SK-N-SH treated with all-trans-retinoic acid at 6 μM for 48 hours (cell line): Measurements from ENCODE around the gene ENPP7.

Experiments
- ATAC-seq: fragments of 200-7000 bp; cut with Tn5 transposase; 3 replicates; pipeline ENCODE4 v1.9.1; 2020; ENCODE audit warnings: mild to moderate bottlenecking, moderate library complexity
- CREB5 ChIP-seq: fragments of 250-450 bp; sonication (Bioruptor Pico); IDR thresholded peaks from 2 replicates; pipeline ENCODE4 v1.5.1; 2020; ENCODE audit warnings: low read depth, mild to moderate bottlenecking, moderate library complexity
- CSDC2 ChIP-seq: fragments of 250-450 bp; sonication (Bioruptor Pico); IDR thresholded peaks from 2 replicates; pipeline ENCODE4 v1.5.0; 2020; ENCODE audit warnings: mild to moderate bottlenecking, moderate library complexity
- ESRRG ChIP-seq: fragments of 250-450 bp; sonication (Bioruptor Pico); IDR thresholded peaks from 2 replicates; pipeline ENCODE4 v1.6.1; 2021; ENCODE audit warnings: mild to moderate bottlenecking
- GLIS3 ChIP-seq: fragments of 250-450 bp; sonication (Bioruptor Pico); IDR thresholded peaks from 2 replicates; pipeline ENCODE4 v1.5.0; 2020; ENCODE audit warnings: mild to moderate bottlenecking, moderate library complexity
- ISL1 ChIP-seq: fragments of 250-450 bp; sonication (Bioruptor Pico); IDR thresholded peaks from 2 replicates; pipeline ENCODE4 v2.1.2; 2022; ENCODE audit warnings: mild to moderate bottlenecking, moderate library complexity
- OSR1 ChIP-seq: fragments of 250-450 bp; sonication (Bioruptor Pico); IDR thresholded peaks from 2 replicates; pipeline ENCODE4 v1.8.0; 2022; ENCODE audit warnings: moderate library complexity, mild to moderate bottlenecking, inconsistent platforms
- PPARA ChIP-seq: fragments of 250-450 bp; sonication (Bioruptor Pico); IDR thresholded peaks from 2 replicates; pipeline ENCODE4 v1.5.0; 2020; ENCODE audit warnings: mild to moderate bottlenecking, borderline replicate concordance
- RARB ChIP-seq: fragments of 250-450 bp; sonication (Bioruptor Pico); IDR thresholded peaks from 2 replicates; pipeline ENCODE4 v1.8.0; 2021; ENCODE audit warnings: mild to moderate bottlenecking, moderate library complexity
- SNAI2 ChIP-seq: fragments of 250-450 bp; sonication (Bioruptor Pico); IDR thresholded peaks from 2 replicates; pipeline ENCODE4 v1.5.0; 2020; ENCODE audit warnings: mild to moderate bottlenecking, moderate library complexity
- TCF4 ChIP-seq: fragments of 250-450 bp; sonication (Bioruptor Pico); IDR thresholded peaks from 2 replicates; pipeline ENCODE4 v1.8.0; 2021; ENCODE audit warnings: mild to moderate bottlenecking, moderate library complexity, borderline replicate concordance
- TOX ChIP-seq: fragments of 250-450 bp; sonication (Bioruptor Pico); IDR thresholded peaks from 2 replicates; pipeline ENCODE4 v1.8.0; 2021; ENCODE audit warnings: mild to moderate bottlenecking, moderate library complexity, borderline replicate concordance
- ZC3H10 ChIP-seq: fragments of 250-450 bp; sonication (Bioruptor Pico); IDR thresholded peaks from 2 replicates; pipeline ENCODE4 v1.5.1; 2021; ENCODE audit warnings: mild to moderate bottlenecking, moderate library complexity
- ZFP3 ChIP-seq: fragments of 250-450 bp; sonication (Bioruptor Pico); IDR thresholded peaks from 2 replicates; pipeline ENCODE4 v1.5.0; 2020; ENCODE audit warnings: mild to moderate bottlenecking, moderate library complexity
- ZFP30 ChIP-seq: fragments of 450-650 bp; formaldehyde crosslinking; IDR thresholded peaks from 2 replicates; pipeline ENCODE4 v1.5.0; 2022; ENCODE audit warnings: mild to moderate bottlenecking, moderate library complexity
- ZNF565 ChIP-seq: fragments of 450-650 bp; formaldehyde crosslinking; conservative IDR thresholded peaks from 2 replicates; pipeline ENCODE4 v1.5.0; 2020; ENCODE audit warnings: low read depth, mild to moderate bottlenecking, moderate library complexity
- ZNF70 ChIP-seq: fragments of 450-650 bp; formaldehyde crosslinking; IDR thresholded peaks from 2 replicates; pipeline ENCODE4 v1.5.0; 2020; ENCODE audit warnings: mild to moderate bottlenecking, moderate library complexity
- ZNF8 ChIP-seq: fragments of 450-650 bp; formaldehyde crosslinking; IDR thresholded peaks from 2 replicates; pipeline ENCODE4 v1.5.0; 2020; ENCODE audit warnings: mild to moderate bottlenecking, moderate library complexity
- TF ChIP-seq, protein P1 (sequence below): fragments of 250-450 bp; sonication (Bioruptor Pico); IDR thresholded peaks from 2 replicates; pipeline ENCODE4 v1.8.0; 2020; ENCODE audit warnings: mild to moderate bottlenecking, moderate library complexity, borderline replicate concordance
- TF ChIP-seq, protein P2 (sequence below): fragments of 250-450 bp; sonication (Bioruptor Pico); IDR thresholded peaks from 2 replicates; pipeline ENCODE4 v1.5.0; 2020; ENCODE audit warnings: mild to moderate bottlenecking, moderate library complexity
- TF ChIP-seq, protein P3 (sequence below): fragments of 250-450 bp; sonication (Bioruptor Pico); IDR thresholded peaks from 2 replicates; pipeline ENCODE4 v1.8.0; 2021; ENCODE audit warnings: low read depth, mild to moderate bottlenecking, moderate library complexity, borderline replicate concordance
- TF ChIP-seq, protein P4 (sequence below): fragments of 250-450 bp; sonication (Bioruptor Pico); IDR thresholded peaks from 2 replicates; pipeline ENCODE4 v1.5.1; 2021; ENCODE audit warnings: mild to moderate bottlenecking, moderate library complexity

The ENPP7 gene

DNA sequence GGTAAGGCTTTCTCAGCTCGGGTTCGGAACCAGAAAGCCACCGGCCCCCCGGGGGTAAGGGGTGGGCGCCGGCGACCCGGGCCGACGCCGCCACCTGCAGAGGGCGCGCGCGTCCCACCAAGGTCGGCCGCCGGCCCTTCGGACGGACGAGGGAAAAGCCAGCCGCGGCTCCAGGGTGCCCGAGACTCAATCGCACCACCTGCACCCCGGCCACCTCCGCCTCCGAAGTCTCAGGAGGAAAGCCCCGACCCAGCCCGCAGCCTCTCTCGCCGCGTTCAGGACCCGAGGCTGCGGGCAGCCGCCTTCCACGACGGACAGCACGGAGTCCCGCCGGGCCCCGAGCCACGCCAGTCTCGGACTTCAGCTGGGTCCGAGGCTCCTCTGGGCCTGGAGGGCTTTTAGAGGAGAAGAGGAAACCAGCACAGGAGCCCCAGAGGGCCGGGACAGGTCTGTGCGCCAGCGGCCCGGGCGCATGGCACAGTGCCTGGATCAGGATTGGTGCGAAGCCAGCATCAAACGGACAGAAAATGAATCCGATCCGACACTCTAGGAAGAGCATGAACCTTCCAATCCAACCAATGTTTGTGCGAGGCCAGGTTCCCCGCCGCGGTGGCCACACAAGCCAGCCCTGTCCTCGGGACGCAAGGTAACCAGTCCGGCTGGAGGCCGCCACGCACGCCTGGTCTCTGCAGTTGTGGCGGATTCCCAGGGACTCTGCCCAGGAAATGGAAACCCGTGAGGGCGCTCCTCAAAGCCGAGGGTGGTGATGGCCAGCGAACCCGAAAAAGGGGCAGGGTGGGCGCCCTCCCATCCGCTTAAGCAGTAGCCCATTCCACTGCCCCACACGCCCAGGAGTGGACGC, 59.4 kb downstream of the ENPP7 start (continued):
- no peak for TF ChIP-seq CREB5
- TF ChIP-seq SNAI2 (CRISPR knock-in tag): no peak
- no peak for TF ChIP-seq PPARA (CRISPR knock-in tag)
- TF ChIP-seq ZNF70 (CRISPR knock-in tag): no peak
- TF ChIP-seq ZC3H10 (CRISPR knock-in tag): no peak
- TF ChIP-seq ESRRG (CRISPR knock-in tag): no peak

GRCh38 chr17:79790805-79791734, 60.3 kb downstream of the ENPP7 start:
- peak; percentile 1; the same call in 1 of the 3 replicates for ATAC-seq
- TF ChIP-seq ISL1 (CRISPR knock-in tag): no peak
- TF ChIP-seq GLIS3 (CRISPR knock-in tag): no peak
- no peak for TF ChIP-seq CSDC2
- TF ChIP-seq, protein P1, sequence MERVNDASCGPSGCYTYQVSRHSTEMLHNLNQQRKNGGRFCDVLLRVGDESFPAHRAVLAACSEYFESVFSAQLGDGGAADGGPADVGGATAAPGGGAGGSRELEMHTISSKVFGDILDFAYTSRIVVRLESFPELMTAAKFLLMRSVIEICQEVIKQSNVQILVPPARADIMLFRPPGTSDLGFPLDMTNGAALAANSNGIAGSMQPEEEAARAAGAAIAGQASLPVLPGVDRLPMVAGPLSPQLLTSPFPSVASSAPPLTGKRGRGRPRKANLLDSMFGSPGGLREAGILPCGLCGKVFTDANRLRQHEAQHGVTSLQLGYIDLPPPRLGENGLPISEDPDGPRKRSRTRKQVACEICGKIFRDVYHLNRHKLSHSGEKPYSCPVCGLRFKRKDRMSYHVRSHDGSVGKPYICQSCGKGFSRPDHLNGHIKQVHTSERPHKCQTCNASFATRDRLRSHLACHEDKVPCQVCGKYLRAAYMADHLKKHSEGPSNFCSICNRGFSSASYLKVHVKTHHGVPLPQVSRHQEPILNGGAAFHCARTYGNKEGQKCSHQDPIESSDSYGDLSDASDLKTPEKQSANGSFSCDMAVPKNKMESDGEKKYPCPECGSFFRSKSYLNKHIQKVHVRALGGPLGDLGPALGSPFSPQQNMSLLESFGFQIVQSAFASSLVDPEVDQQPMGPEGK (CRISPR knock-in tag): no peak
- TF ChIP-seq, protein P2, sequence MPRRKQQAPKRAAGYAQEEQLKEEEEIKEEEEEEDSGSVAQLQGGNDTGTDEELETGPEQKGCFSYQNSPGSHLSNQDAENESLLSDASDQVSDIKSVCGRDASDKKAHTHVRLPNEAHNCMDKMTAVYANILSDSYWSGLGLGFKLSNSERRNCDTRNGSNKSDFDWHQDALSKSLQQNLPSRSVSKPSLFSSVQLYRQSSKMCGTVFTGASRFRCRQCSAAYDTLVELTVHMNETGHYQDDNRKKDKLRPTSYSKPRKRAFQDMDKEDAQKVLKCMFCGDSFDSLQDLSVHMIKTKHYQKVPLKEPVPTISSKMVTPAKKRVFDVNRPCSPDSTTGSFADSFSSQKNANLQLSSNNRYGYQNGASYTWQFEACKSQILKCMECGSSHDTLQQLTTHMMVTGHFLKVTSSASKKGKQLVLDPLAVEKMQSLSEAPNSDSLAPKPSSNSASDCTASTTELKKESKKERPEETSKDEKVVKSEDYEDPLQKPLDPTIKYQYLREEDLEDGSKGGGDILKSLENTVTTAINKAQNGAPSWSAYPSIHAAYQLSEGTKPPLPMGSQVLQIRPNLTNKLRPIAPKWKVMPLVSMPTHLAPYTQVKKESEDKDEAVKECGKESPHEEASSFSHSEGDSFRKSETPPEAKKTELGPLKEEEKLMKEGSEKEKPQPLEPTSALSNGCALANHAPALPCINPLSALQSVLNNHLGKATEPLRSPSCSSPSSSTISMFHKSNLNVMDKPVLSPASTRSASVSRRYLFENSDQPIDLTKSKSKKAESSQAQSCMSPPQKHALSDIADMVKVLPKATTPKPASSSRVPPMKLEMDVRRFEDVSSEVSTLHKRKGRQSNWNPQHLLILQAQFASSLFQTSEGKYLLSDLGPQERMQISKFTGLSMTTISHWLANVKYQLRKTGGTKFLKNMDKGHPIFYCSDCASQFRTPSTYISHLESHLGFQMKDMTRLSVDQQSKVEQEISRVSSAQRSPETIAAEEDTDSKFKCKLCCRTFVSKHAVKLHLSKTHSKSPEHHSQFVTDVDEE (CRISPR knock-in tag): no peak
- no peak for TF ChIP-seq ESRRG (CRISPR knock-in tag)
- no peak for TF ChIP-seq TOX (CRISPR knock-in tag)
- TF ChIP-seq ZNF8 (CRISPR knock-in tag): no peak
- TF ChIP-seq SNAI2 (CRISPR knock-in tag): no peak
- TF ChIP-seq, protein P3, sequence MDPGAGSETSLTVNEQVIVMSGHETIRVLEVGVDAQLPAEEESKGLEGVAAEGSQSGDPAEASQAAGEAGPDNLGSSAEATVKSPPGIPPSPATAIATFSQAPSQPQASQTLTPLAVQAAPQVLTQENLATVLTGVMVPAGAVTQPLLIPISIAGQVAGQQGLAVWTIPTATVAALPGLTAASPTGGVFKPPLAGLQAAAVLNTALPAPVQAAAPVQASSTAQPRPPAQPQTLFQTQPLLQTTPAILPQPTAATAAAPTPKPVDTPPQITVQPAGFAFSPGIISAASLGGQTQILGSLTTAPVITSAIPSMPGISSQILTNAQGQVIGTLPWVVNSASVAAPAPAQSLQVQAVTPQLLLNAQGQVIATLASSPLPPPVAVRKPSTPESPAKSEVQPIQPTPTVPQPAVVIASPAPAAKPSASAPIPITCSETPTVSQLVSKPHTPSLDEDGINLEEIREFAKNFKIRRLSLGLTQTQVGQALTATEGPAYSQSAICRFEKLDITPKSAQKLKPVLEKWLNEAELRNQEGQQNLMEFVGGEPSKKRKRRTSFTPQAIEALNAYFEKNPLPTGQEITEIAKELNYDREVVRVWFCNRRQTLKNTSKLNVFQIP (CRISPR knock-in tag): no peak
- no peak for TF ChIP-seq OSR1
- no peak for TF ChIP-seq RARB (CRISPR knock-in tag)
- TF ChIP-seq, protein P4, sequence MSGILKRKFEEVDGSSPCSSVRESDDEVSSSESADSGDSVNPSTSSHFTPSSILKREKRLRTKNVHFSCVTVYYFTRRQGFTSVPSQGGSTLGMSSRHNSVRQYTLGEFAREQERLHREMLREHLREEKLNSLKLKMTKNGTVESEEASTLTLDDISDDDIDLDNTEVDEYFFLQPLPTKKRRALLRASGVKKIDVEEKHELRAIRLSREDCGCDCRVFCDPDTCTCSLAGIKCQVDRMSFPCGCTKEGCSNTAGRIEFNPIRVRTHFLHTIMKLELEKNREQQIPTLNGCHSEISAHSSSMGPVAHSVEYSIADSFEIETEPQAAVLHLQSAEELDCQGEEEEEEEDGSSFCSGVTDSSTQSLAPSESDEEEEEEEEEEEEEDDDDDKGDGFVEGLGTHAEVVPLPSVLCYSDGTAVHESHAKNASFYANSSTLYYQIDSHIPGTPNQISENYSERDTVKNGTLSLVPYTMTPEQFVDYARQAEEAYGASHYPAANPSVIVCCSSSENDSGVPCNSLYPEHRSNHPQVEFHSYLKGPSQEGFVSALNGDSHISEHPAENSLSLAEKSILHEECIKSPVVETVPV: no peak
- no peak for TF ChIP-seq ZC3H10 (CRISPR knock-in tag)
- TF ChIP-seq ZFP3 (CRISPR knock-in tag): no peak
- TF ChIP-seq ZNF565 (CRISPR knock-in tag): no peak

GRCh38 chr17:79791735-79792161, 61.0 kb downstream of the ENPP7 start:
- no peak for ATAC-seq
- no peak for TF ChIP-seq ZFP30 (CRISPR knock-in tag)
- no peak for TF ChIP-seq ZNF70 (CRISPR knock-in tag)
- TF ChIP-seq ISL1 (CRISPR knock-in tag): no peak
- no peak for TF ChIP-seq CSDC2
- TF ChIP-seq, protein P4: no peak
- TF ChIP-seq TOX (CRISPR knock-in tag): no peak
- no peak for TF ChIP-seq ZNF565 (CRISPR knock-in tag)
- no peak for TF ChIP-seq PPARA (CRISPR knock-in tag)
- no peak for TF ChIP-seq ZC3H10 (CRISPR knock-in tag)
- TF ChIP-seq, protein P1 (CRISPR knock-in tag): no peak
- TF ChIP-seq TCF4 (CRISPR knock-in tag): no peak
